GM21390 (cell line): ENCODE results near the gene PLA2G4A.
A peak's percentile ranks its signal among the peaks of the same experiment; 100 is the strongest.

ENCODE experiments used
- ATAC-seq: cut with Tn5 transposase; IDR thresholded peaks from one replicate; pipeline ENCODE4 v1.9.1; 2021; ENCODE audit not compliant: unreplicated experiment

PLA2G4A gene

DNA sequence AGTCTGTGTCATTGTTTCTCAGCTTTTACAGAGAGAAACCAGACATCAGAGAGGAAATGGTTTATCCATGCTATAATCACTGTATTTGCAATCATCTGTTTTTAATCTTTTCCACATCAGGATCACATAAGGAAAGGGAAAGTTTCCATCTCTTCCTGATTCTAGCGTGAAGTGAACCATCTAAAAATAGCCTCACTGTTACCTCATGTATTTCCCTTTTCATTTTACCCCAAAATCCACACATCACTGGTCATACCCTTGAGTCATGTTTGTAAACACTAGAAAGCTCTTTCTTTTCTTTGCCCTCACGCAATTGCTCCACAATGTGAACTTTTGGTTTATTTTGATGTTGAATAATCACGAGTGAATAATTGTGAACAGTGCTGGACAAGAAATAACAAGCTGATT lies 146.0 kb downstream of the PLA2G4A start:
- no peak for ATAC-seq

DNA sequence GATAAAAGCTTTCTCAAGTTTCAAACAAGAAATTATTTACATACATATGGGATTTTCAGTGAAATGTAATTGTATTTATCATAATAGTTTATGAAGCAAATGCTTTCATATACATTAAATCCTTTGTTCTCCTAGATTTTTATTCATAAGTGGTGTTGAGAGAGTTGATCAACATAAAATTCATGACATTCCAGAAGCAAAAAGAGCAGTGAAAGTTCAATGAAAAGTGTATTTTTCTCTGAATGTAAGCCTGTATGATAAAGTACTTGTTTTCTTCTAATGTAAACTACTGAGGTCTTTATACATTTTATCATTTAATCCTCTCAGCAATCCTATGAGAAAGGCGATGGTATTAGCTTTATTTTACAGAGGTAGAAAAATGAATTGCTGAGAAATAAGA lies 146.5 kb downstream of the PLA2G4A start:
- no peak for ATAC-seq

DNA sequence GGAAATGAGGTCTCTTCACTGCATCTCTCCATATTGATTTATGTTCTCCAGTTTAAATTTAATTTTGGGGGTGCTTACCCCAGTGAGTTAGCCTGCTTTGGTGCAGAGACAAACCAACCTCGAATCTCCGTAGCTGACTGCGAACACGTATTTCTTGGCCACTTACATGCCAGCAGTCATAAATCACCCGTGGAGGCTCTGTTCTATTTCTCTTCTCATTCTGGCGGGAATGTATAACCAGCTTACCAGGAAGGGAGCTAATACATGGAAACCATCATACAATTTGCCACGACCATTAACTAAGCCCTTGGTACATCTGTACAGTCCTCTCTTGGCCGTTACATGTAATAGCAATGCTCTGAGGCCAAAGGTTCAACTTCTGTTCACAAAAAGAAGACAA lies 148.0 kb downstream of the PLA2G4A start:
- ATAC-seq = no peak

DNA sequence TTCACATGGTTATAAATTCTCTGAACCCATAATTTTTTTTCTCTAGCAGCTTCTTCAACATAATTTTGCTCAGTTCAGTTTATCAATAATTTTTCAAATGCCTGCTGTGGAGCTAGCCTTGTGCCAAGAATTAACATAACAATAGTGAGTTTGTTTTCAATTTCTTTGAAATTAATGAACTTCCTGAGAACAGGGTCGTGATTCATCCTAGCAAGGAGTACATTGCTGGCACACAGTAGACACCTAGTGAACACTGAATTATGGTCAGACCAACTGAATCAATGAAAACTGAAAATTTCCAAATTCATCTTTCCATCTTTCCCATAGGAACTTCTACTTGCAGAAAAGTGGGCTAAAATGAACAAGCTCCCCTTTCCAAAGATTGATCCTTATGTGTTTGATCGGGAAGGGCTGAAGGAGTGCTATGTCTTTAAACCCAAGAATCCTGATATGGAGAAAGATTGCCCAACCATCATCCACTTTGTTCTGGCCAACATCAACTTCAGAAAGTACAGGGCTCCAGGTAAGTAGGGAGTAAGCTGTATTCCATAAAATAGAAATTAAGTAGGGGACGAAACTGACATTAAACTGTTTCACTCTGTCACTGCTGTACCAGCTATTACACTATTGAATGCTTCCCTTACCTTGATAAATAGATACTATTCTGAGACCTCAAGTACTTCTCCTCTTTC lies 148.7 kb downstream of the PLA2G4A start:
- no peak for ATAC-seq

DNA sequence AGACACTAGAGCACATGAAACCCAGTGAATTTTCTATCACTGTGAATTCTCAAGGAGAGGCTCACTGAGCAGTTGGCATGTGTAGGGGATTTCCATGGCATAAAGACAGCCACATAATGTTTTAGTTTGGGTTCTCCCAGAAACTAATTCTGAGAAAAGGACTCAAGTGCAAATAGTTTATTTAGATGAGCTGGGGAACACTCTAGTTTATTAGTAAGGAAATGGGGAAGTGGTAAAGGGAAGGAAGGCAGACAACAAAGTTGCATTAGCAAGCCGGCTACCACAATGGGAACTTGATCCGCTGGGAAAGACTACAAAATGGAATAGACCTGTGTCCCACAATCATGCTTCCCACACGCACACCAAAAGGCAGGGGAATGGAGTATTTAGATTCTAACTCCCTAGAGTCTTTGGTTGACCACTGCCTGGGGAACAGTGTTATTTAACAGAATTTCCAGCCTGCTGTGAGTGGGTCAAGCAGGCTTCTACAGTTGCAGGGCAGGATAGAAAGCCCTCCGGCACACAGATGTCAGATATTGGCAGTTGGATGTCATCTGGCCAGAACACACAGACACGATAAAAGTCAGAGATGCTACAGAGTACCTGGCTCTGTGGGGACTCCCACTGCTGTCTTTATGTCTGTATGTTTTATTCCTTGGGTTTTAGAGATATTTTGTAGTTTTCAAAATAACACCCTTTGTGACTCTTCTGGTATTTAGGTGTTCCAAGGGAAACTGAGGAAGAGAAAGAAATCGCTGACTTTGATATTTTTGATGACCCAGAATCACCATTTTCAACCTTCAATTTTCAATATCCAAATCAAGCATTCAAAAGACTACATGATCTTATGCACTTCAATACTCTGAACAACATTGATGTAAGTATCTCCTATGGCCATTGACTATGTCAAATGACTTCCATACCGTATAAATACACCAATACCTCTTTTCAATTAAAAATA lies 150.1 kb downstream of the PLA2G4A start:
- ATAC-seq = no peak

DNA sequence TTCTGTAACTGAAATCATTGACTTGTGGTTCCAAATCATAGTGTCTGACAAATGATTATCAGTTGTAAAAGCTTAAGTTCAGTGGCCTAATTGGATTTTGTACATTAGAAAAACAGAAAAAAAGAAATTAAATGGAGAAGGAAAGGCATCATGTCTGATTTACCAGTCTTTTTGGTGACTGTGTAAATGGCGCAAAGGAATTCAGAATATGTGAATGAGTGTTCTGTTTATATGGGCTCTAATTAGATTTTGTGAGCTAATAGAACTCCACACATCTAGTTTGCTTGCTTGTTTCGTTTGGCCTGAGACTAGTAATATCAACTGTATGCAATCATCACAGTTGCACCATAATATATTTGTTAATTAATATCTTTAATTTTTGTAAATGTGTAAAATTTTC lies 151.7 kb downstream of the PLA2G4A start:
- no peak for ATAC-seq

DNA sequence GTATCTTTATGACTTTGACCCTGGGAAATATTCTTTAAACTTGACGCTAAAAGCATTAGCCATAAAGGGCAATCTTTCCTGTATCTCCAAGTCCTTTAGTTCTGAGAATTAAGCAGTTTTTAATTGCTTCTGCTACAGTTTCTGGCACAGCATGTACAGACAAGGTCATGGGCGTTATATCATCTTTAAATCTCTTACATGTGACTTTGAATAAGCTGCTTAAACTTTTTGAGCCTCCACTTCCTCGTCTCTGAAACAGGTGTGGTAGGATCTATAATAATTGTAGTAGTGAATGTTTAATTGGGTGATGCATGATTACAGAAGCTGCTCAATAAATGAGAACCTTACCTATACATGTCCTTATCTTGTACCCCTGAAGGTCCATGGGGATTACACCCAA lies 153.4 kb downstream of the PLA2G4A start:
- ATAC-seq = no peak

DNA sequence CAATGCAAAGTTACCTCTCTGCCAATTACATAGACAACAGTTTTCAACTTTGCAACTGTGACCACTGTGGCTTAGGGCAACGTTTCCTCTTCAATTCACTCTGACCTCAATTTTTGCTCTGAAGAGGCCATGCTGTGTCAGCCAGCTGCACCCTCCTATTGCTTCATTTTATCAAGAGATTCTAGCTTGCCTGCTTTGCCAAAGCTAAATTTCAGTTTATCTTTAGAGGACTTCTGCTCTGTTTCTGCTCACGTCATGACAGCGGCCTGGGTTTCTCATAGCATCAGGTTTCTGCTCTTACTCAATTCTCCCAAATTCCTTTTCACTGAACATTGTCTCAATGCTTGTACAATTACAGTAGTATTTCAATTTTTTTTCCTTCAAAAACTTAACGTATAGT lies 154.6 kb downstream of the PLA2G4A start:
- ATAC-seq = no peak

DNA sequence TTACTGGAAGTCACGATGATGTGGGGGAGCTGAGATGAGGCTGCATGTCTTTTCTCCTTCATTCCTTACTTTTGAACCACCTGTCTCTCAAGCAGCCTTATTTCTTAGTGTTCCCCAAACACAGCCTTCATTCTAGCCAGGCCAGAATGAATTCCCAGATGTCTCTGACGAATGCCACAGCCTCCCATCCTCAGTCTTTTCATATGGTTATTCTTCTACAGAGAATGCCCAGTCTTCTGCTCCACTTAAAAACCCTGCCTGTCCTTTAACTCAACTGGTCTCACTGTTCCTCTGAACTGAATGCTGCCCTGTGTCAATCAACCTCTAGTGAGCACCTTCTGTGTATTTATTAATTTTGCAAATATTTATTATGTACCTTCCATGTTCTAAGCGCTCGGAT lies 156.2 kb downstream of the PLA2G4A start:
- no peak for ATAC-seq

DNA sequence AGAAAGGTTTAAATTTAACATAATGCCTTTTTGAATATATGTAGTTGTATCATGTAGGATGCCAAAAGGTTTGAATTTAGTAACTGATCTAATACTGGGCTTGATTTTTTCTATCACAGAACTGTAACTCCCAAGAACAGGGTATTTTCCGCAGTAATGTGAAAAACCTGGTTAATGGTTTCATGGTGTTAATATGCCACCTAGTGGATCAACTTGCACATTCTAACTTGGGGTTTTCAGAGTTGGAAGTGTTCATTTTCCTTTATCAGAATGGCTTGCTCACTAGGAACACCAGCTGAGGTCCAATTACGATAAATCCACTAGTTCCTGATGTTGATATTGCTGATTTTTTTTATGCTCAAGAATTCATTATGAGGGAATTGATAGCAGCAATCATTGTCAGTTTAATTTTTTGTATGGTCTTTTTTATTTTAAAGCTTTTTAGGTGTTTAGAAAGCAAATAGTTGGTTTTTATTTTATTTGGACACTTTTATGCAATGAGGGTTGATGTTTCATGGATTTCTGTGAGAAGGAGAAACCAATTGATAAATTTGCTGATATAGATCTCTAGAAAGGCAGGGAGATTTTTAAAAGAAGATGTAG lies 157.2 kb downstream of the PLA2G4A start:
- peak; percentile 78 for ATAC-seq

DNA sequence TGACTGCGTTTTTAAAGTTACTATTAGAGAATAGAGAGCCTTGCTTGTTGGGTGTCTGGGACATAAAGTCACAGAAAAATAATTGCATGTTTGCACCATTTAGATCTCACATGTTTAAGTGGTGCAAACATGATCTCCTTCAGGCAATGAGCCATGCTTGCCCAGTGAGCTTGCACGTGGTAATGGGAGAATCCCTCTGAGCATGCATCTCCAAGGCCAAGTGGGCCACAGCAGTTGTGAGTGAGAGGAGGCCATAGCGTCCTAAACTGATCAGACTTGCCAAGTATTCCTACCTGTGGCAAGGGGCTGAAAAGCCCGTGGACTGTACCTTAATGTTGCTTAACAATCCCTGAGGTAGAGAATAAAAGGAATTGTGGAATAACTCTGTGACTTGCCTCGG lies 158.3 kb downstream of the PLA2G4A start:
- no peak for ATAC-seq

DNA sequence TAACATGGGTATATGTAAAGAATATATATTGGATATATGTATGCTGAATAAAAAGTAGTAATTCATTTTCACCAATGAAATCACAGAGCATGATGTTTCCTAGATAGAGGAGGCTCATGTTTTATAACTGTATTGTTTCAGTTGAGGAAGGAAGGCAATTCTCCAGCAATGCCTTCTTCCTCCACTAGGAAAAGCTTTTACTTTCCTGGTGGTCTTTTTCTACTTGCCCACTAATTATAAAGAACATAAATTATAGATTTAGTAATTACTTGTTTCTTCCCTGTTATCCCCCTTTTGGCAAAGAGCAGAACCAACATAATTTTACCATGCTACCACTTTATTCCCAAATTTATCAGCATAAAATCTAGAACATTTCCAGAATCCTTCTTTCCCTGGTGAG lies 159.0 kb downstream of the PLA2G4A start:
- ATAC-seq = no peak

DNA sequence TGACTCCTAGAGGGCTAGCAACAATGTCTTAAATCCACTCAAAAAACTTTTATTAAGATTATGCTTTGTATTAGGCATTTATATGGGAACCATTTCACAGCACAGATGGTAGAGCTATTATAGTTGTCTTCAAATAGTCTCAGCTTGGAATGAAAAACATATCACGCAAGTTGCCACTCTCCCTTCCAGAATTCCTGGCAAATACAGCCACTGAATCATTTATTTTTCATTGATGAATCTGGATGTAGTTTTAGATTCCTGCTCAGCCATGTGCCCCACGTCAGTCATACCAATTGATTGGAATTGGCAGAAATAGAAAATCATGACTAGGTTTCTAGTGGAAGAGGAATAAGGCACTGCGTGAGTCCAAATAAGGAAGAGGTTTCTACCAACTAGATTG lies 165.2 kb downstream of the PLA2G4A start:
- no peak for ATAC-seq

DNA sequence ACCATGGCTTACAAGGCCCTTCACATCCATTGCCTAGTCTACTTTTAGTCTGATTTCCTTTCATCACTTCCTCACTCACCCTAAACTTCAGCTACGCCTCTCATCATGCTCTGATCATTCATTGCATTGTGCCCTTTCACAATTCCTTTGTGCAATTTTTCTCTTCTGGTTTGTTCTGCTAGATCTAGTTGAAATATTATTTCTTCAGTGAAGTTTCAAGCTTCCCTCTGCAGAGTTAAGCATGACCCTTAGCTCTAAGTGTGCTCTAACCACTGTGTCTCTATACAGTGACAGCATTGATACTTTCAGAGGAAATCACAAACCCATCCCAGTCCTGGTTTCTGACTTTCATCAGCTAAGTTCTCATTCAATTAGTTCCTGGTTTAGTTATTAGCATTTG lies 166.1 kb downstream of the PLA2G4A start:
- peak; percentile 74 for ATAC-seq

DNA sequence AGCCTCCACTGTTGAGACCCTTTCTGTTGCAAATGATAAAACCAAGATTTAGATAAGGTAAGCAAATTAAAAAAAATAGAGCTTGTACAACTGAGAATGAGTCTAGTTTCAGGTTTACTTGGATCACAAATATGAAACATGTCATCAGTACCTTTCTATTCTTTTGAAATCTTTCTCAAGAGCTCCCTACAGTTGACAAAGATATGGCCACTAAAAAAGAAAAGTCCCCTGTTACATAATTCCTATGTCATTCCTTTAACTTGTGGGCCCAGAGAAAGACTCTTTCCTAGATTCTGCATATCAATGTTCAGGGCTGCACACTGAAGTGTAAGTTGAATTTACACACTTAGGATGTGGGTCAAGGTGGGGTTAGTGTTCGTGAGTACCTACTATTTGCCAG lies 168.1 kb downstream of the PLA2G4A start:
- peak; percentile 40 for ATAC-seq

DNA sequence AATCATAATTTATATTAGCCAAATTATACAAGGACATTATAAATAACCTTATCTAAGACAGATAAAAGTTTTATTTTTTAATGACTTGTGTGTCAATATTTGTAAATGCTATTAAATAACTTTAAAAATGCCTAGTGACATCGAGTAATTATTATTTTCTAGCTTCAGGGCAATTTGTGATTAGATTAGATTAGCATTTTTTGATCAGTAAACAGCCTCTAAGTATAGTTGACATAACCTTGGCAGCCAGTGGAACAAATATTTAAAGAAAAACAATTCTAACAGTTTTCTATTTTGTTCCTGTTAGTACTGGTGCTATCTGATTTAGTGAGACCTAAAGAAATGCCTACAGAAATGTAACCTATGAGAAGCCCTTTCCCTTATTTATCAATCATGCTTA lies 169.1 kb downstream of the PLA2G4A start:
- ATAC-seq = no peak

DNA sequence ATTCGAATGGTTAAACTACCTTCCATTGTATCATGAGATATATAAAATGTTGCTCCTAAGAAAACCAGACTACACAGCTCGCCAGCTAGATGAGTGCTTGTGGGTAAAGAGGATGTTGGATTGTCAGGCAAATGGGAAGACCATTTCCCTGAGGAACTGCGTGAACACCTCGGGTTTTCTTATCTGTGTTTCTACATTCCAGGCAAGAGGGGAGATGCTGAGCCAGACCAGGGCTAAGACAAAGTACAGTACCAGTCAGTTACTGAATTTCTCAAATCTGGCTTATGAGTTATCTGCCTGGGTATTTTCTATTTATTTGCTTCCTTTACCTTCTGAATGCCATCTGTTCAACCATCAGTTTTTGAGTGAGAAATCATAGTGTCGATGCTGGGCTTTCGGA lies 170.8 kb downstream of the PLA2G4A start:
- ATAC-seq = no peak

DNA sequence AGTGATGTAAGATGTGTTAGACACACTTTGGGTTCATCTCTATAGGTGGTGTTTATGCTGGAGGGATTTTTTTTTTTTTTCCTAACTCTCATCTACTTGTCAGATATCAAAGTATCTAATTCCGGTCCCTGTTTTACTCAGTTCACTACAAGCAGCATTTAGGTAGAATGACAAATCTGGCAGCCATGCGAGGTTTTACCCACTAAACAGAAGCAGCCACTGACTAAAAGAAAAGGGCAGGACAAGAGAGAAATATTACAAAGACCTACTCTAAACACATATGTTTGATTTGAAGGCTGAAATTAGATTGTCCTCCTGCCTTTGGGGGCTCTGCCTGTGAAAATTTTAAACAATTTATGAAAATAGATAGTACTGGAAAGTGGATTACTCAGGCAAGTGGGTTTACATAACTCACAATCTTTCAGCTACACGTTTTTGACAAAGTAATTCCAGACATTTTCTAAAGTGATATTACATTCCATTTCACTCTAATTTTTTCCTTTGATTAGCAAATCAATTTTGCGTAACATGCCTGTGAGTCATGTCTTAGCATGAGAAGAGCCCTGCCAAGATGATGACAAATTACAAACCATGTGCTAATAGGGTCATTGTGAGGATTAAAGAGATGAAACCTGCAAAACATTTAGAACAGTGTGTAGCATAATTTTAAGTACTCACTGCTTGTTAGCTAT lies 172.6 kb downstream of the PLA2G4A start:
- ATAC-seq = no peak

DNA sequence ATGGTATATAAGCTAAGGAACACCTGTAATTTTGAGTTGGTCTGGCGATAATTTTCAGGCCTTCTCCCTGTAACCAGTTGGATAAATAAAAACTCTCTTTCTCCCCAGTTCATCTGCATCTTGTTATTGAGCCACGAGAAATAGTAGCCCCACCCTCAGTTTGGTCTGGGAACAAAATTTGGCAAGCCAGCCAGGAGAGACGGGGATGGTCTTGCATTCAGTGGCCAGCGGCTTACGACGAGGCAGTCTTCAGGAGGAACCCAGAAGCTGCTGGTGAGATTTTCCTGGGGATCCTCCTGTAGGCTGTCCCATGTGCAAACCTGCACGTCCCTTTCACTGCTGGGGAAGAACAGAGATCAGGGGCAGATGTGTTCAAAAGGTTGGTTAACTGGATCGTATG lies 174.6 kb downstream of the PLA2G4A start:
- ATAC-seq = no peak

DNA sequence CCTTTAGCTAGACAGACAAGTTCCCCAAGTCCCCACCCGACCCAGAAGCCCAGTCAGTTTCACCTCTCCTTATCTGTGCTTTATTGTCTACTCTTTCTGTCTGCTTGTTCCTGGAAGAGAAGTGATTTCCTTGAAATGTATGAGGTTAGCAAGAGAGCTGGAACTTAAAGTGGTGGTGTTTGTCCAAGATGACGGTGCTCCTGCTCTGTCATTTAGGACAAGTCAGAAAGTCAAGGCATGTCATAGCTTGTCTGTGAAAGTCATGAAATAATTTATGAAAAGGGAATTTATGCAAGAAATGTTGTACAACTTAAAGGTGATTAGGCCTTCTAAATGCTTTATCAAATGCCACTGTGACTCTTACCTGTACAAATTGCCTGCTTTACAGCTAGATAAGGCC lies 178.1 kb downstream of the PLA2G4A start:
- ATAC-seq = no peak

DNA sequence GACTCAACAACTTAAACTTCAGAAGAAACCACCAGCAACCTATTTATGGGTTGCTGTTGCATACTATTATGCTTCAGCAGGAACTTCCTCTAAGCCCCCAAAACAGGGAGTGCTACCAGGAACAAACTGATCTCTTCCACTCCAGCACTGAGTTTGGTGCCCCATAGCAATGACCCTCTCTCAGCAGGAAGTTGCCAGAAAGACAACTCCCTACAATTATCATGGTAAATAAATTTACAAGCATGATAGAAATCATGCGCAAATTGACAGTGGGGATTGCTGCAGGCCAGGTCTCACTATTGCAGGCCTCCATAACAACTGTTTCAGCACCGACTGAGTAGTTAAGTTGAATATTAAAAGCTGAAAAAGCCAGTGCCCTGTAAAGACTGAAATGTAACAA lies 180.6 kb downstream of the PLA2G4A start:
- no peak for ATAC-seq
